HAP-1 (cell line): ENCODE results near the gene SLIT3.
A peak's percentile ranks its signal among the peaks of the same experiment; 100 is the strongest.

ENCODE experiments used
- DNase-seq, 2 experiments: peaks; one replicate each; pipeline ENCODE4 v3.0.0-alpha.2; 2016 to 2020; ENCODE audit warnings: low spot score in 2 of 2
- H3K27me3 ChIP-seq: fragments of 250-450 bp; sonication (Bioruptor Pico); 2 replicates; pipeline ENCODE4 v1.5.1; 2020; ENCODE audit warnings: low read depth, mild to moderate bottlenecking, moderate library complexity
- H3K36me3 ChIP-seq: fragments of 250-450 bp; sonication (Bioruptor Pico); replicated peaks from 2 replicates; pipeline ENCODE4 v1.5.1; 2020; ENCODE audit warnings: mild to moderate bottlenecking
- H3K4me1 ChIP-seq: fragments of 250-450 bp; sonication (Bioruptor Pico); 2 replicates; pipeline ENCODE4 v1.5.1; 2020; ENCODE audit warnings: mild to moderate bottlenecking
- H3K4me3 ChIP-seq: fragments of 250-450 bp; sonication (Bioruptor Pico); 2 replicates; pipeline ENCODE4 v1.5.1; 2020; ENCODE audit warnings: mild to moderate bottlenecking, moderate library complexity
- H3K9me3 ChIP-seq: fragments of 250-450 bp; sonication (Bioruptor Pico); 2 replicates; pipeline ENCODE4 v1.5.1; 2020; ENCODE audit warnings: mild to moderate bottlenecking, moderate library complexity
- in situ Hi-C: fragments of 300-500 bp; cut with MboI; formaldehyde crosslinking; loops from 3 replicates; pipeline ENCODE4 v1.14.3; 2020; ENCODE audit warnings: low sequenced_read_pairs, inconsistent platforms, mixed read lengths

SLIT3 gene

GRCh38 chr5:169307646-169308045 lies 6.7 kb upstream of the SLIT3 start:
- in situ Hi-C loops, result loop anchor here (10.0 kb wide), 1 partner anchor 323 kb away; no protein-coding TSS in a partner anchor
- no peaks in the 10 kb centered on the region for H3K9me3 ChIP-seq
- H3K27me3 ChIP-seq, result peaks cover 4% of the 10 kb centered on the region; the same call in 1 of the 2 replicates
- H3K4me3 ChIP-seq, result no peak overlapping the region
- no peaks in the 10 kb centered on the region for H3K36me3 ChIP-seq
- H3K4me1 ChIP-seq, result no peaks in the 10 kb centered on the region
- no peak for DNase-seq

- H3K9me3 ChIP-seq, result no peaks in the 10 kb centered on the region
- no peak for DNase-seq
- in situ Hi-C loops, result loop anchor here (10.0 kb wide), 1 partner anchor 321 kb away; no protein-coding TSS in a partner anchor
- H3K27me3 ChIP-seq, result peaks cover 4% of the 10 kb centered on the region; the same call in 1 of the 2 replicates
- H3K4me3 ChIP-seq, result no peak overlapping the region
- peaks cover 4% of the 10 kb centered on the region; the same call in 1 of the 2 replicates for H3K4me1 ChIP-seq
- H3K36me3 ChIP-seq, result no peaks in the 10 kb centered on the region
These were observed 4.4 kb upstream of the SLIT3 start for GRCh38 chr5:169305366-169305765.

GRCh38 chr5:169304175-169304574 lies 3.2 kb upstream of the SLIT3 start:
- Histone ChIP-seq H3K36me3 (no peaks in the 10 kb centered on the region), H3K4me1 (peaks cover 4% of the 10 kb centered on the region; the same call in 1 of the 2 replicates), H3K4me3 (no peak overlapping the region), H3K27me3 (peaks cover 5% of the 10 kb centered on the region; the same call in 1 of the 2 replicates), H3K9me3 (no peaks in the 10 kb centered on the region)
- DNase-seq, result no peak
- in situ Hi-C loops, result loop anchor here (10.0 kb wide), 1 partner anchor 319 kb away; no protein-coding TSS in a partner anchor

GRCh38 chr5:169303119-169303515 lies 2.2 kb upstream of the SLIT3 start:
- no peak for DNase-seq
- in situ Hi-C loops, result loop anchor here (10.0 kb wide), 1 partner anchor 318 kb away; no protein-coding TSS in a partner anchor
- peaks cover 4% of the 10 kb centered on the region; the same call in 1 of the 2 replicates for H3K4me1 ChIP-seq
- peaks cover 6% of the 10 kb centered on the region; the same call in 1 of the 2 replicates for H3K27me3 ChIP-seq
- H3K4me3 ChIP-seq, result no peak overlapping the region
- no peaks in the 10 kb centered on the region for H3K36me3 ChIP-seq
- no peaks in the 10 kb centered on the region for H3K9me3 ChIP-seq

- no peak overlapping the region for H3K4me3 ChIP-seq
- in situ Hi-C loops, result loop anchor here (10.0 kb wide), 1 partner anchor 318 kb away; no protein-coding TSS in a partner anchor
- H3K9me3 ChIP-seq, result no peaks in the 10 kb centered on the region
- peaks cover 4% of the 10 kb centered on the region; the same call in 1 of the 2 replicates for H3K4me1 ChIP-seq
- peaks cover 6% of the 10 kb centered on the region; the same call in 1 of the 2 replicates for H3K27me3 ChIP-seq
- no peaks in the 10 kb centered on the region for H3K36me3 ChIP-seq
- DNase-seq, result peak; percentile 72 to 90
These were observed 1.7 kb upstream of the SLIT3 start for GRCh38 chr5:169302491-169303118.

- H3K36me3 ChIP-seq, result no peaks in the 10 kb centered on the region
- H3K27me3 ChIP-seq, result peaks cover 6% of the 10 kb centered on the region; the same call in 1 of the 2 replicates
- peaks cover 4% of the 10 kb centered on the region; the same call in 1 of the 2 replicates for H3K4me1 ChIP-seq
- no peak overlapping the region for H3K4me3 ChIP-seq
- DNase-seq, result no peak
- in situ Hi-C loops, result loop anchor here (10.0 kb wide), 1 partner anchor 317 kb away; no protein-coding TSS in a partner anchor
- no peaks in the 10 kb centered on the region for H3K9me3 ChIP-seq
These were observed 1.0 kb upstream of the SLIT3 start for GRCh38 chr5:169301986-169302385.

- in situ Hi-C loops, result loop anchor here (10.0 kb wide), 1 partner anchor 317 kb away; no protein-coding TSS in a partner anchor
- no peaks in the 10 kb centered on the region for H3K36me3 ChIP-seq
- no peaks in the 10 kb centered on the region for H3K9me3 ChIP-seq
- DNase-seq, result no peak
- peaks cover 4% of the 10 kb centered on the region; the same call in 1 of the 2 replicates for H3K4me1 ChIP-seq
- H3K27me3 ChIP-seq, result peaks cover 6% of the 10 kb centered on the region; the same call in 1 of the 2 replicates
- H3K4me3 ChIP-seq, result peak overlapping the region; percentile 22
These were observed 521 bp upstream of the SLIT3 start for GRCh38 chr5:169301386-169301934.

GRCh38 chr5:169299663-169300467 lies 1.1 kb downstream of the SLIT3 start:
- H3K36me3 ChIP-seq, result no peaks in the 10 kb centered on the region
- peak in 1 of 2 experiments; percentile 11 for DNase-seq
- H3K4me3 ChIP-seq, result peak overlapping the region; percentile 23
- H3K4me1 ChIP-seq, result peaks cover 4% of the 10 kb centered on the region; the same call in 1 of the 2 replicates
- peaks cover 6% of the 10 kb centered on the region; the same call in 1 of the 2 replicates for H3K27me3 ChIP-seq
- in situ Hi-C loops, result loop anchor here (10.0 to 25.0 kb wide), 2 partner anchors 315 to 613 kb away; no protein-coding TSS in a partner anchor
- H3K9me3 ChIP-seq, result no peaks in the 10 kb centered on the region

GRCh38 chr5:169299191-169299662 lies 1.7 kb downstream of the SLIT3 start:
- in situ Hi-C loops, result loop anchor here (25.0 kb wide), 1 partner anchor 612 kb away; no protein-coding TSS in a partner anchor
- peak overlapping the region; percentile 23 for H3K4me3 ChIP-seq
- no peaks in the 10 kb centered on the region for H3K9me3 ChIP-seq
- no peaks in the 10 kb centered on the region for H3K36me3 ChIP-seq
- H3K4me1 ChIP-seq, result peaks cover 4% of the 10 kb centered on the region; the same call in 1 of the 2 replicates
- no peak for DNase-seq
- H3K27me3 ChIP-seq, result peaks cover 6% of the 10 kb centered on the region; the same call in 1 of the 2 replicates

GRCh38 chr5:169298193-169298592 lies 2.7 kb downstream of the SLIT3 start:
- H3K27me3 ChIP-seq, result peaks cover 5% of the 10 kb centered on the region; the same call in 1 of the 2 replicates
- in situ Hi-C loops, result loop anchor here (25.0 kb wide), 1 partner anchor 611 kb away; no protein-coding TSS in a partner anchor
- no peaks in the 10 kb centered on the region for H3K36me3 ChIP-seq
- no peaks in the 10 kb centered on the region for H3K9me3 ChIP-seq
- H3K4me3 ChIP-seq, result no peak overlapping the region
- H3K4me1 ChIP-seq, result peaks cover 4% of the 10 kb centered on the region; the same call in 1 of the 2 replicates
- DNase-seq, result no peak

GRCh38 chr5:169296419-169297143 lies 4.4 kb downstream of the SLIT3 start:
- Histone ChIP-seq H3K4me3 (no peak overlapping the region), H3K27me3 (0 out of 2 replicates have a peak, but pooled peaks cover 3% of the 10 kb centered on the region), H3K9me3 (no peaks in the 10 kb centered on the region), H3K4me1 (no peaks in the 10 kb centered on the region), H3K36me3 (no peaks in the 10 kb centered on the region)
- DNase-seq, result no peak
- in situ Hi-C loops, result loop anchor here (25.0 kb wide), 1 partner anchor 609 kb away; no protein-coding TSS in a partner anchor

- H3K27me3 ChIP-seq, result 0 out of 2 replicates have a peak, but pooled peaks cover 3% of the 10 kb centered on the region
- DNase-seq, result no peak
- no peak overlapping the region for H3K4me3 ChIP-seq
- no peaks in the 10 kb centered on the region for H3K36me3 ChIP-seq
- H3K4me1 ChIP-seq, result no peaks in the 10 kb centered on the region
- H3K9me3 ChIP-seq, result no peaks in the 10 kb centered on the region
- in situ Hi-C loops, result loop anchor here (25.0 kb wide), 1 partner anchor 608 kb away; no protein-coding TSS in a partner anchor
These were observed 5.6 kb downstream of the SLIT3 start for GRCh38 chr5:169295306-169295705.
